ENCODE measurements around the gene ZNF710. TPM values are rescaled to one million over a fixed set of nuclear protein-coding genes. Genes with fewer than 3 reads are reported as not detected.

Gene ZNF710
- polyA plus RNA-seq, 1 of the 3 experiments (the other 2 are of a cell fraction): 2.7 TPM

DNA sequence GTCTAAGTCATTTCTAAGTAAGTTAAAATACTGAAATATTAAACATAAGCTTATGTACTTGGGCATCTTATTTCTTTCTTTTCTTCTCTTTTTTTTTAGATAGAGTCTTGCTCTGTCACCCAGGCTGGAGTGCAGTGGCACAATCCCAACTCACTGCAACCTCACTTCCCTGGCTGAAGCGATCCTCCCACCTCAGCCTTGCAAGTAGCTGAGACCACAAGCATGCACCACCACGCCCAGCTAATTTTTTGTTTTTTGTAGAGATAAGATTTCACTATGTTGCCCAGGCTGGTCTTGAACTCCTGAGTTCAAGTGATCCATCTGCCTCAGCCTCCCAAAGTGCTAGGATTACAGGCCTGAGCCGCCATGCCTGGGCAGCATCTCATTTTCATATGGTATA, 16.0 kb upstream of the ZNF710 start:
- no peaks in the 10 kb centered on the region for H3K36me3 ChIP-seq (replicated peaks in 1 of 2; ENCODE audit: control insufficient read depth in 1 of 2, insufficient read depth in 2 of 2, low read length in 1 of 2)
- no peaks in the 10 kb centered on the region for H3K4me1 ChIP-seq (ENCODE audit: control insufficient read depth in 1 of 2, insufficient read depth in 2 of 2, low read depth in 1 of 2, low read length in 1 of 2)
- no peak overlapping the region for H3K9ac ChIP-seq
- DNase-seq: no peak
- H3K9me2 ChIP-seq: no peaks in the 10 kb centered on the region
- no peaks in the 10 kb centered on the region for H3K79me2 ChIP-seq (ENCODE audit: insufficient read depth)
- no peak overlapping the region for H2AFZ ChIP-seq (ENCODE audit: low read depth)
- peaks cover 7% of the 10 kb centered on the region; the same call in 1 of the 2 replicates for H3K27me3 ChIP-seq (ENCODE audit: insufficient read depth)
- 51% methylated on average over 3 of the region's 3 CpGs for WGBS (ENCODE audit: low lambda C conversion rate)
- H3K27ac ChIP-seq (ENCODE audit: low read depth in 2 of 2, low read length in 1 of 2): no peak overlapping the region
- ChIA-PET POLR2A (no interaction called here), CTCF (no interaction called here)
- H3K9me3 ChIP-seq: no peaks in the 10 kb centered on the region
- H4K20me1 ChIP-seq (ENCODE audit: insufficient read depth): no peaks in the 10 kb centered on the region
- H3F3A ChIP-seq (replicated peaks; ENCODE audit: insufficient read depth): no peaks in the 10 kb centered on the region
- H3K4me2 ChIP-seq: no peak overlapping the region
- TF ChIP-seq, protein P1, sequence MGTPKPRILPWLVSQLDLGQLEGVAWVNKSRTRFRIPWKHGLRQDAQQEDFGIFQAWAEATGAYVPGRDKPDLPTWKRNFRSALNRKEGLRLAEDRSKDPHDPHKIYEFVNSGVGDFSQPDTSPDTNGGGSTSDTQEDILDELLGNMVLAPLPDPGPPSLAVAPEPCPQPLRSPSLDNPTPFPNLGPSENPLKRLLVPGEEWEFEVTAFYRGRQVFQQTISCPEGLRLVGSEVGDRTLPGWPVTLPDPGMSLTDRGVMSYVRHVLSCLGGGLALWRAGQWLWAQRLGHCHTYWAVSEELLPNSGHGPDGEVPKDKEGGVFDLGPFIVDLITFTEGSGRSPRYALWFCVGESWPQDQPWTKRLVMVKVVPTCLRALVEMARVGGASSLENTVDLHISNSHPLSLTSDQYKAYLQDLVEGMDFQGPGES (IDR thresholded peaks at IDR 0.05; ENCODE audit: low read depth, low read length): no peak
- TF ChIP-seq GABPA (IDR thresholded peaks at IDR 0.05; ENCODE audit: low read depth) (no peak), GATA2 (CRISPR knock-in tag; IDR thresholded peaks at IDR 0.05) (no peak)
- no peak overlapping the region for H3K4me3 ChIP-seq (ENCODE audit: low read depth in 2 of 2, low read length in 1 of 2)

DNA sequence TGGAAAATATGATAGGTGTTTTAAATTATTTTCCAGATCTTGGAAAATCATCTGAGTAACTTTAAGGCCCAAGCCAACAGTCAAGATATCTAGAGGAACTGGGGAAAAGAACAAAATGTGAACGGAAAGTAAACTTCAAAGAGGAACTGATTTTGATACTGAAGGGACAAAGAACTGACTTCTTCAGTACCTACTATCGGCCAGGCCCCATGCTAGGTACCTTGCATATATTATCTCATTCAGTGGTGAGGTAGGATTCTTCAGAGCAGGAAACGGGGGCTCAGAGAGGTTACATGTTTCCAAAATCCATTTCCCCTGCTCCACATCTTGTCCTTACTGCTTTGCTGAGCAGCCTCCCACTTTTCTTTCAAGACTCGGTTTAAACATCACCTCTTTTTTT, 9.8 kb upstream of the ZNF710 start:
- H3K27me3 ChIP-seq (ENCODE audit: insufficient read depth): no peaks in the 10 kb centered on the region
- no peak overlapping the region for H2AFZ ChIP-seq (ENCODE audit: low read depth)

More for the DNA sequence above, 9.8 kb upstream of the ZNF710 start:
- Histone ChIP-seq H4K20me1 (ENCODE audit: insufficient read depth) (no peaks in the 10 kb centered on the region), H3K4me1 (ENCODE audit: control insufficient read depth in 1 of 2, insufficient read depth in 2 of 2, low read depth in 1 of 2, low read length in 1 of 2) (no peaks in the 10 kb centered on the region), H3K9ac (no peak overlapping the region), H3K9me3 (no peaks in the 10 kb centered on the region; the same call in 1 of the 2 replicates), H3K36me3 (replicated peaks in 1 of 2; ENCODE audit: control insufficient read depth in 1 of 2, insufficient read depth in 2 of 2, low read length in 1 of 2) (no peaks in the 10 kb centered on the region), H3F3A (replicated peaks; ENCODE audit: insufficient read depth) (no peaks in the 10 kb centered on the region), H3K9me2 (no peaks in the 10 kb centered on the region), H3K27ac (ENCODE audit: low read depth in 2 of 2, low read length in 1 of 2) (no peak overlapping the region), H3K4me3 (ENCODE audit: low read depth in 2 of 2, low read length in 1 of 2) (no peak overlapping the region), H3K79me2 (ENCODE audit: insufficient read depth) (no peaks in the 10 kb centered on the region), H3K4me2 (no peak overlapping the region)
- POLR2A ChIA-PET: no interaction called here
- 58% methylated on average over 4 of the region's 4 CpGs for WGBS (ENCODE audit: low lambda C conversion rate)
- CTCF ChIA-PET: interaction anchor here (1.0 kb wide), 1 partner anchor 80 kb away, joined by 3 read pairs; no protein-coding TSS in a partner anchor
- TF ChIP-seq SIN3A (IDR thresholded peaks at IDR 0.05; ENCODE audit: borderline replicate concordance, low read depth, low read length) (no peak), FOXJ3 (CRISPR knock-in tag; IDR thresholded peaks at IDR 0.05) (no peak), FOXM1 (IDR thresholded peaks at IDR 0.05; ENCODE audit: low read depth) (no peak), GABPA (IDR thresholded peaks at IDR 0.05; ENCODE audit: low read depth) (no peak), RFX5 (IDR thresholded peaks at IDR 0.05; ENCODE audit: low read length) (no peak), ELF1 (IDR thresholded peaks at IDR 0.05) (no peak), RAD21 (IDR thresholded peaks at IDR 0.05; ENCODE audit: low read length) (no peak), NRF1 (IDR thresholded peaks at IDR 0.05; ENCODE audit: low read depth, low read length) (no peak), TEAD4 (IDR thresholded peaks at IDR 0.05; ENCODE audit: borderline replicate concordance, insufficient read depth) (no peak), CHD2 (IDR thresholded peaks at IDR 0.05; ENCODE audit: low read length, partially characterized antibody) (no peak), GATA2 (CRISPR knock-in tag; IDR thresholded peaks at IDR 0.05) (no peak), RCOR1 (IDR thresholded peaks at IDR 0.05; ENCODE audit: low read length) (no peak), YY1 (IDR thresholded peaks at IDR 0.05; ENCODE audit: low read depth) (no peak), JUND (IDR thresholded peaks at IDR 0.05) (no peak)
- TF ChIP-seq, protein P2, sequence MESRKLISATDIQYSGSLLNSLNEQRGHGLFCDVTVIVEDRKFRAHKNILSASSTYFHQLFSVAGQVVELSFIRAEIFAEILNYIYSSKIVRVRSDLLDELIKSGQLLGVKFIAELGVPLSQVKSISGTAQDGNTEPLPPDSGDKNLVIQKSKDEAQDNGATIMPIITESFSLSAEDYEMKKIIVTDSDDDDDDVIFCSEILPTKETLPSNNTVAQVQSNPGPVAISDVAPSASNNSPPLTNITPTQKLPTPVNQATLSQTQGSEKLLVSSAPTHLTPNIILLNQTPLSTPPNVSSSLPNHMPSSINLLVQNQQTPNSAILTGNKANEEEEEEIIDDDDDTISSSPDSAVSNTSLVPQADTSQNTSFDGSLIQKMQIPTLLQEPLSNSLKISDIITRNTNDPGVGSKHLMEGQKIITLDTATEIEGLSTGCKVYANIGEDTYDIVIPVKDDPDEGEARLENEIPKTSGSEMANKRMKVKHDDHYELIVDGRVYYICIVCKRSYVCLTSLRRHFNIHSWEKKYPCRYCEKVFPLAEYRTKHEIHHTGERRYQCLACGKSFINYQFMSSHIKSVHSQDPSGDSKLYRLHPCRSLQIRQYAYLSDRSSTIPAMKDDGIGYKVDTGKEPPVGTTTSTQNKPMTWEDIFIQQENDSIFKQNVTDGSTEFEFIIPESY (IDR thresholded peaks at IDR 0.05; ENCODE audit: borderline replicate concordance, low read depth): no peak
- TF ChIP-seq, protein P1 (IDR thresholded peaks at IDR 0.05; ENCODE audit: low read depth, low read length): no peak
- TF ChIP-seq, protein P3, sequence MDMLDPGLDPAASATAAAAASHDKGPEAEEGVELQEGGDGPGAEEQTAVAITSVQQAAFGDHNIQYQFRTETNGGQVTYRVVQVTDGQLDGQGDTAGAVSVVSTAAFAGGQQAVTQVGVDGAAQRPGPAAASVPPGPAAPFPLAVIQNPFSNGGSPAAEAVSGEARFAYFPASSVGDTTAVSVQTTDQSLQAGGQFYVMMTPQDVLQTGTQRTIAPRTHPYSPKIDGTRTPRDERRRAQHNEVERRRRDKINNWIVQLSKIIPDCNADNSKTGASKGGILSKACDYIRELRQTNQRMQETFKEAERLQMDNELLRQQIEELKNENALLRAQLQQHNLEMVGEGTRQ (IDR thresholded peaks at IDR 0.05; ENCODE audit: borderline replicate concordance, low read depth, low read length): no peak
- DNase-seq: no peak
